8988T (cell line): ENCODE data around the gene DTL.

Experiments
- DNase-seq: peaks from one replicate; pipeline ENCODE4 v3.0.0; 2011

DTL gene

DNA sequence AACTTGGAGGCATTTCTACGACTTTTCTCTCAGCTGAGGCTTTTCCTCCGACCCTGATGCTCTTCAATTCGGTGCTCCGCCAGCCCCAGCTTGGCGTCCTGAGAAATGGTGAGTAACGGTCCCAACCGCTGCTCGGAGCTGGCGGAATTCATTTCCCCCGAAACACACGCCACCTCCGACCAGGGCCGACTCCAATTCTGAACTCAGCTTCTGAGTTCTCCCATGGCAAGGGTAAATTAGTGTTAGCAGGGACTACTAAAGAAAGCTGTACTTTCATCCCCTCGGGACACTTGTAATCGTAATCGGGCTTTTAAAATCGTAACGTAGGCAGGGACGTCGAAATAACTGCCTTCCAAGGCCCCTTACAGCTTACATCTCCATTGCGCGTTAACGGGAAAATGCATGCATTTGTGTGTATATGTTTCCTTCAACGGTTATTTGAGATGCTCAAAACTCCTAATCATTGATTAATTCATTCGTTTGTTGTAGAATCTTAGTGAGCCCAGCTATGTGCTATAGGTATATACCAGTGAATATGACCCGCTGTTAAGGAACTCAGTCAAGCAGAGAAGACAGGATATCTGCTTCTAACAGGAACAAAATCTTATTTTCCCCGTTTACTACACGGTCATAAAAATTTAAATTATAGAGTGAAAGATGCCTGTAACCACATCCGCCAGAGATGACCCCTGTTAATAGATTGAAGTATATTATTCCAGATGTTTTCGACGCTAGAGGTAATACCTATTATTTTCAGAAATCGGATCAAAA, 472 bp downstream of the DTL start:
- no peak for DNase-seq

DNA sequence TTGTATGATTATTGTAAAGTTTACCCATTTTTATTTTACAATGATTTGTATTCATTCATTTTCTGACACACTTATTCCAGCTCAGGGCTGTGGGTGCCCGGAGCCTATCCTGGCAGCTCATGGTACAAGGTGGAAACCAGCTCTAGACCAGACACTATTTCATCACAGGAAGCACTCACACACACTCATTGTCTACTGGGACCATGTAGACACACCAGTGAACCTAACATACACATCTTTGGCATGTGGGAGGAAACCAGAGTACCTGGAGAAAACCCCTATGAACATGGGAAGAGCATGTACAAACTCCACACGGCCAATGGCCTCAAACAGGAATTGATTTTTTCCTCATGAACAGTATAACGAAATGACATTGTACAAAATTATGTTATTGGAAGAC, 2.4 kb downstream of the DTL start:
- no peak for DNase-seq

DNA sequence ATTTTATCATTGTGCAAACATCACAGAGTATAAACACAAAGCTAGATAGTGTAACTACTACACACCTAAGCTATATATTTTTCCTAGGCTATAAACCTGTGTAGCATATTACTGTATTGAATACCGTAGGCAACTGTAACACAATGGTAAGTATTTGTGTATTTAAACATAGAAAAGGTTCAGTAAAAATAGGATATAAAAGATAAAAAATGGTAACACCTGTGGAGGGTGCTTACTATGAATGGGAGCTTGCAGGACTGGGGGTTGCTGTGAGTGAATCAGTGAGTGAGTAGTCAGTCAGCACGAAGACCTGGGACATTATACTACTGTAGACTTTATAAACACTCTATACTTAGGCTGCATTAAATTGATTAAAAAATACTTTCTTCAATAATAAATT, 4.1 kb downstream of the DTL start:
- DNase-seq, result no peak

DNA sequence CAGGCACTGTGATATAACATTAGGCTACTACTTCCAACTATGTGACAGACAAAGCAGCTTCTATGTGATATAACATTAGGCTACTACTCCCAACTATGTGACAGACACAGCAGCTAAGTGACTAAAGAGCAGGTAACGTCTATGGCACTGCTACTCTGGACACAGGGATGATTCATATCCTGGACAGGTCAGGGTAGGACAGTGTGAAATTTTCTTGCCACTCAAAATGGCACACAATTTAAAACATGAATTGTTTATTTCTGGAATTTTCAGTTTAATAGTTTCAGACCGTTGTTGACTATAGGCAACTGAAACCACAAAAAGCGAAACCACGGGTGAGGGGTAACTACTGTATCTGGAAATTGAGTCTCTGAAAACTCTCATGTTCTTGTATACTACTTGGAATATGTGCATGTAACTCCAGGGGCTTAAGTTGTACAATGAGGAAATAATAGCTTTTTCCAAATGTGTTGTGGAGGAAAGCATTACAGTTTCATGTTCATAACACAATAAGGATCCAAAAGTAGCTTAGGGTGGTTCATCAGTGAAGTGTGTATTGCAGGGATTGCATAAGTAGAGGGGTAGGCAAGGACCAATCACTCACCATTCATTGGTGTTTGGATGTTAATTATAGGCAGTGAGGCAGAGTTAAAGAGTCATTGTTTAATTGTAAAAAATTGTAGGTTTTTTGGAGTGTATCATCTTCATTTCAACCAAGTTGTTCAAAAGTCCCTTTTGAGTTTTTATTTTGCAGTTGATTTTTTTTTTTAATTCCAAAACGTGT, 5.3 kb downstream of the DTL start:
- DNase-seq, result no peak

DNA sequence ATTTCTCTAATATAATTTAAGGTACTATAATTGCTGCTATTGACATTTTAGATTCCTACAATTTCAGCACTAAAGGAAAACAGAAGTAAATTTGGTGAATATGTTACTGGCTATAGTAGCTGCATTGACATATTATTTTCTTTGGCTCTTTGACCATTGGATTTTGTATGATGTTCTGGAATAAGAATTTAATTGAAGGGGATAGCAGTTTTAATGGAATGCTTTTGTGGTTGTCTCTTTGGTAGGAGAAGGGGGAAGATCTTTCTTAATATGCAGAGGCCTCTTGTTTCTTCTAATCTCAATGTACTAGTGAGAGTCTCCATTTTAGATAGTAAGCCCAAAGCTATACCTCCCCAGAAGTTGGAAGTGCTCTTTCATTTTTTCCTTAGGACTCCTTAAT, 6.9 kb downstream of the DTL start:
- DNase-seq, result no peak

DNA sequence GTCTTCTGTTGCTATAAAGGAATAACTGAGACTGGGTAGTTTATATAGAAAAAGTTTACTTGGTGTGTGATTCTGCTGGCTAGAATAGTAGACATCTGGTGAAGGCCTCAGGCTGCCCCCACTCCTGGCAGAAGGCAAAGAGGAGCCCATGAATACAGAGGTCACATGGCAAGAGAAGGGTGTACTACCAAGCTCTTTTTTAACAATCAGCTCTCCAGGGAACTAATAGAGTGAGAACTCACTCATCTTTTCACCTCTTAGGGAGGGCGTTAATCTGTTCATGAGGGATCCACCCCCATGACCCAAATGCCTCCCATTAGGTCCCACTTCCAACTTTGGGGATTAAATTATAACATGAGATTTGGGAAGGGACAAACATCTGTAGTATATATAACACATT, 9.3 kb downstream of the DTL start:
- no peak for DNase-seq

DNA sequence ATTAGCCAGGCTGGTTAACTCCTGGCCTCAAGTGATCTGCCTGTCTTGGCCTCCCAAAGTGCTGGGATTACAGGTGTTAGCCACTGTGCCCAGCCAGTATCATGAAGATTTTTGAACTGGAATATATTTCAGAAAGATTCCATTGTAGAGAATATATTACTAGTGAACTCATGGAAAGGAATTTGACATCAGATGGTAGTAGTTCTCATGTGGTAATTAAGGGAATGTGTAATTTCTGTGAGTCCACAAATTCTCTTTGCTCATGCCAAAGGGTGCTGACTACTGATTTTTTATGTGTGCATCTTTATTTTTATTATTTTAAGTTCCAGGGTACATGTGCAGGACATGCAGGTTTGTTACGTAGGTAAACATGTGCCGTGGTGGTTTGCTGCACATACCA, 10.4 kb downstream of the DTL start:
- no peak for DNase-seq

DNA sequence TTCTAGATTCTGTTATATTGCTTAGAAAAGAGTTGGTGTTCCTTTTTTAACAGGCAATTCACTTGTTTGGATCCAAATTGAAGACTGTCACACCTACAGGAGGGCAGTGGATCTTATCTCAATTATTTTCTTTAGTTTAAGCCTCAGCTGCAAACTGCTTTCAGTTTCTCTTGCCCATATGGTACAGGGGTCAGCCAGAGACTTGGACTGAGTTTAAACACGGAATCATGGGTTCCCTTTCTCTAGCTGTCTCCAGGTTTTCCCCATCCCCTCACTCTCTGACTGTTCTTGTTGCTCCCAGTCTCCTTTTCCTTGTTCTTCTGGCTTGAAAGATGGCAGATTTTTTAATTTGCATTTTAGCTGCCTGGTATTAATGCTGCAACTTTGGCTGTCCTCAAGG, 18.4 kb downstream of the DTL start:
- no peak for DNase-seq

DNA sequence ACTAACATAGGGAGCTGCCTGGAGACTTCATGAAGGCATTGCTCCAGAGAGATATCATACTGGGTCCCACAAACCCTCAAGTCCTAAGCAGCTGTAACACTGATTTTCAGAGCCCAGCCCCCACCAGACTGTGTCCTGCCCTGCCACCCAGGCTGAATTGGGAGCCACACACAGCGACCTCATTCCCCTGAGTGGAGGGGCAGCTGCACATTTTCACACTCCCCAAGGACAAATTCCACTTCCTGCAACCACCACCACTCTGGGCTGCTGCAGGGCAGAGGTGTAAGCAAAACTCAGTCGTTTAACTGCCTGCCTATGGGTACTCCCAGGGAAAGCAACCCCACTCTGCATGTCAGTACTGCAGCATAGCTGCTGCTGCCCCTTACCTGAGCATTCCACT, 19.8 kb downstream of the DTL start:
- no peak for DNase-seq

DNA sequence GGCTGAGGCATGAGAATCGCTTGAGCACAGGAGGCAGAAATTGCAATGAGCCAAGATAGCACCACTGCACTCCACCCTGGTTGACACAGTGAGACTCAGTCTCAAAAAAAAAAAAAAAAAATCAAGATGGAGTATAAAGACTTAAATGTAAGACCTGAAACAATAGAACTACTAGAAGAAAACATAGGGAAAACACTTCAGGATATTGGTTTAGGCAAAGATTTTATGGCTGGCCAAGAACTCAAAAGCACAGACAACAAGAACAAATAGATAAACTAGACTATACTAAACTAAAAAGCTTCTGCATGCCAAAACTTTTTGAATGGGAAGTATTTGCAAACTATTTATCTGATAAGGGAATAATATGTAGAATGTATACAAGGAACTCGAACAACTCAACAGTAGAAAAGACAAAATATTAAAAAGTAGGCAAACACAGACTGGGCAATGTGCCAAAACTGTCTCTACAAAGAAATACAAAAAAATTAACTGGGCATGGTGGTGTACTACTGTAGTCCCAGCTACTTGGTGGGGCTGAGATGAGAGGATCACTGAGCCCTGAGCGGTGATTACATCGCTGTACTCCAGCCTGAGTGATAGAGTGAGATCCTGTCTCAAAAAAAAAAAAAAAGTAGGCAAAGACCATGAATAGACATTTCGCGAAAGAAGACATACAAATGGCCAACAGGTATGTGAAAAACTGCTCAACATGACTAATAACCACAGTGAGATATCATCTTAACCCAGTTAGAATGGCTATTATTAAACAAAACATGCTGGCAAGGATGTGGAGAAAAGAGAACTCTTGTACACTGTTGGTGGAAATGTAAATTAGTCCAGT, 25.3 kb downstream of the DTL start:
- no peak for DNase-seq

DNA sequence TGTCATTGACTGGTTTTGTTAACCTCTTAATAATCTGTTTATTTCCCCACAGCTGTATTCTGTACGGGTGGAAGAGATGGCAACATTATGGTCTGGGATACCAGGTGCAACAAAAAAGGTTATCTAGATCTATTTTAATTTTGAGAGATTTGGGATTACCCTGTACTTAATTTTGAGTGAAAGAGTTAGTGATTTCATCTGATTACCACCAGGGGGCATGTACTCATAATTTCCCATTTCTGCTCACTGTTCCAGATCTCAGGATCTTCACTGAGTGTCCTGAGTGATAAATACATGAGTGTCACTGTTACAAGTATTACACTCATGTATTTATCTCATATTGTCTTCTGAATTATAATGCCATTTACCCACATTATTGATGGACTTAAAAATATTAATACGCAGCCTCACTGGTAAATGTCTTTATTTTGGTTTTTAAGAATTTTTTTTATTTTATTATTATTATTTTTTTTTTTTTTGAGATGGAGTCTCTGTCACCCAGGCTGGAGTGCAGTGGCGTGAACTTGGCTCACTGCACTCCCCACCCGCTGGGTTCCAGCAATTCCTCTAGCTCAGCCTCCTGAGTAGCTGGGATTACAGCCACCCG, 27.4 kb downstream of the DTL start:
- no peak for DNase-seq

DNA sequence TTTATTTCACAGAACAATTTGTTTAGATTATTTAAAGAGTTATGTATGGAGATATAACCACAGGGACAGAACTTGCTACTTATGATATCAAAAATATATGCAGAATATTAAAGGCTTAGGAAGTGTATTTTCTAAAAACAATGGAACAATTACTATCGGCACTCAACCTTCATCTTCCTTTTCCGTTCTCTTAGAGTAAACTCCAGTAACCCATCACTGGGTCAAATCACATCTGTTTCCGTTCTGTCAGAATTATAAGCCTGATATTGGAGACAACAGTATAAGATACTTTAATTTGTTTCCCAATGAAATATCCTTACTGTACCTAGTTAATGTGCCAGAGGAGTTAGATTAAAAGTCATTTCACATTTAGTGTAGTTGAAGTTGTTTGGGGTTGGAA, 32.2 kb downstream of the DTL start:
- no peak for DNase-seq

DNA sequence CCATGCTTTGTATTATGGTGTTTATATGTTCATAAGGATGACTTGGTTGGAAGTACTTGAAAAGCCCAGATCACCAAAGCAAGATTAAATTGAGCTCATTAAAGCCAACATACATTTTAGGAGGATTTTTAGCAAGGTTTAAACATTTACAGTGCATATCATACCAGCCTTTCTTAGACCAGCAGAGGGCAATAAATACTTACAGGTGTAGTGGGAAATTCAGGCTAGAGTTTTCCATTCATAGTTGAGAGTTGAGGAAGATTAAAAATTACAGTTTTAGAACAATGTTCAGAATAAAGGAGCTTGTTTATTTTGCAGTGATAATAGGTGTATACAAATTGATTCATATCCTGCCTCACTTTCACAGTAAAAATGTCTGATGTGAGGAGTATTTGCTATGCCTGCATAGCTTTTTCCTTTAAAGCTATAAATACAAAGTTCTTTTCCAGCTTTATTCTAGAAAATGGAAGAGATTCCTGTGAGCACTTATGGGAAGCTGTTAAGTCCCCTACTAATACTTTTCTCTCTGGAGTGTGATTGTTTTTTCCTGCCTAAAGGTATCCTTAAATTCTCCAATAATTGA, 35.3 kb downstream of the DTL start:
- no peak for DNase-seq

DNA sequence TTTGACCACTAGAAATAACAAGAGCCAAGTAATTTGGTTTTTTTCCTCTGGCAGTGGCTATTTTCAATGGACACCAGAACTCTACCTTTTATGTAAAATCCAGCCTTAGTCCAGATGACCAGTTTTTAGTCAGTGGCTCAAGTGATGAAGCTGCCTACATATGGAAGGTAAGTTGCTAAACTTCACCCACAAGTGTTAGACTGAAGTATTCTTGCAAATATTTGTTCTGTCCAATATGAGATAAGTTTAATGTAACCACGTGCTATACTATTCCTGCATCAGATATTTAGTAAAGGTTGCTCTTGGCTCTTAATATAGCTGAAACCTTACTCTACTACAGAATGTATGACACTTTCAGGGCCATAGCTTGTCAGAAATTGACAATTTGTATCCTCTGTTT, 36.5 kb downstream of the DTL start:
- no peak for DNase-seq

DNA sequence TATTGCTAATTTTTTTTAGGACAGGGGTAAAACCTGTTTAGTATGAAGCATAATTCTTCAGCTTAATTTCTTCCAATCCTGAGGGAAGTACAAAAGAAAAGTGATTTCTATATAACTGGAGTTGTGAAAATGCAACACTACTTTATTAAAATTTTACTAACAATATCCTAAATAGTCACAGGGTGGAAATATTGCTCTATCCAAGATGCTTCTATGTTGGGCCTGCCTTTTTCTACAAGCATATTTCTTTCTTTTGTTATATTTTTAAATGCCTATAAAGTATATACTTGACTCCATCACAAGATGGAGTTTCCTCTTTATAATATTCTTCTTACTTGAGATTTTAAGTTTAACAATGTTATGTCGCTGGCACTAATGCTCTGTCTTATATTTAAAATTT, 37.9 kb downstream of the DTL start:
- DNase-seq, result no peak

DNA sequence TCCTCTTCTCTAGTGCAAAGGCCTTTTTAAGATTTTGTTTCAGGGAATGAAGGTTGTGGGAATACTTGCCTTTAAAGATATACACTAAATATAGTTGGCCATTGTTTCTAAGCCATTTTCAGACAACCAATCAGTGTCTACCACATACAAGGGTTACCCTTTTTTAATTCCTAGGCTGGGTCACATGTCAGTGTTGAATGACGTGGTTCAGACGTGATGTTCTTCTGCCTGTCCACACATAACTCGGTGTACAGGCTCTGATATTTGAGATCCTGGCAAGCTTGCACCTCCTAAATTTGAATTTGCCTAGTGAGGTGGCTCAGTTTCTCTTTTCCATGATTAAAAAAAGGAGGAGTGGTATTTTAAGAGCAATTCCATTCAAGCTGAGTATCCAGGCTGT, 38.8 kb downstream of the DTL start:
- no peak for DNase-seq

DNA sequence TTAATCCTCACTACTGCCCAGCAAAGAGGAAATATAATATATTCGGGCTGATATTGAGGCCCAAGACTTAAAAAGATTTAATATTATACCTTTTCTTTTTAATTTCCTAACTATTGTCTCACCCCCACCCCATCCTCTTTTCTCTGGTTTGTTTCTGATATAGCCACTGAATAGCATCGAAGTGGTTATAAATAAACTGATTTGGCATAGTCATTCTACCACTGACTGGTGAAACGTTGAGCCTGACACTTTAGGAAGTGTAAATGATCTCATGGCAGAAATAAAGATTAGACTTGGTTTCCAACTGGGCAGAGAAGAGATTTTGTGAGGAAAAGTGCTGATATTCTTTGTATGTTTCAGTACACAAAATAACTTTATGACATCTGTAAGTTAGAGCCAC, 39.3 kb downstream of the DTL start:
- DNase-seq, result no peak

DNA sequence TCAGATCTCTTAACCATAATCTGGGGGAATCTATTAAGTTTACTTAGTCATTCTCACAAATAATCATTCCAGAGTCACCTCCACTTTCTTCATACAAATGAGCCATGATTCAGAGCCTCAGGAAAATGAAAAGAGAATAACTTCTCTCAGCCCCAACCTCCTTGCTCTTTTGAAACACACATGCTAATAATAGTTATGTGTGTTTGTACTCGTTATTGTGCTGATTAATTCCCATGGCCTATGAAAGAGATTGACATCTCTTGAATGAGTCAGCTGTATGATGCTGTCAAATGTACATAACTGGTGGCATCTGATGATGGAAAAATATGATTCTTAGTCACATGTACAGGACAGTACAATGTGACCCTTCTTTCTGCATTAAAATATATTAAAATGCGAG, 41.5 kb downstream of the DTL start:
- DNase-seq, result no peak

DNA sequence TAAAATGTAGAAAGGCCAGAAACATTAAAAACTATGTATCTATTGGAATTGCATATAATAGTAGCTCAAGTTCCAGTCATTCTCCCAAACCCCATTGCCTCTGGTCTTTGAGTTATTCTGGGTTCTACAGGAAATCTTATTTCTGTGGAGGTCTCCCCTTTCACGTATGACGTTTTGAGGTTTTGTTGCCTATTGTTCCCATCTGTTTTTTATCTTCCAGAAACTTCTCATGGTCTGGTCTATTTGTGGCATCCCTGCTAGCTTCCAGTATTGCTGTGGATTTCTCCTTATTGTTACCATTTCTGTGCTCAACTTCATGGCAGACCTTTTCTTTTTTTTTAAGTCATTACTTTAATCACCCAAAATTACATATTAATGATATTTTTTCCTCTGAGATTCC, 43.3 kb downstream of the DTL start:
- DNase-seq, result no peak

DNA sequence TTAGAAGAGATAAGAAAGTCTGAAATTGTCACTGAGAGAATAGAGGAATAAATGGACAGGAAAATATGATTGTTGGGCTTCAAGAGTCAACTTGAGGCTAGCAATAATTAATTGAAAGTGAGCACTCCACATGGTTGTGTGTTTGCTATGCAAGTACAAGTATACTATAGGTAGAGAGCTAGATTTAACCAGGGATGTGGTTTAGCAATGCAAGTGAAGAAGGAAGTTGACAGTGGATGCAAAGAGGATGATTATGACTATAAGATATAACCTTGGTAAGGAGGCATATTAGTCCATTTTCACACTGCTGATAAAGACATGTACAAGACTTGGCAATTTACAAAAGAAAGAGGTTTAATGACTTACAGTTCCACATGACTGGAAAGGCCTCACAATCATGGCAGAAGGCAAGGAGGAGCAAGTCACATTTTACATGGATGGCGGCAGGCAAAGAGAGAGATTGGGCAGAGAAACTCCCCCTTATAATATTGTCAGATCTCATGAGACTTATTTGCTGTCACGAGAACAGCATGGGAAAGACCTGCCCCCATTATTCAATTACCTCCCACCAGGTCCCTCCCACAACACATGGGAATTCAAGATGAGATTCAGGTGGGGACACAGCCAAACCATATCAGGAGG, 47.3 kb downstream of the DTL start:
- DNase-seq, result no peak

DNA sequence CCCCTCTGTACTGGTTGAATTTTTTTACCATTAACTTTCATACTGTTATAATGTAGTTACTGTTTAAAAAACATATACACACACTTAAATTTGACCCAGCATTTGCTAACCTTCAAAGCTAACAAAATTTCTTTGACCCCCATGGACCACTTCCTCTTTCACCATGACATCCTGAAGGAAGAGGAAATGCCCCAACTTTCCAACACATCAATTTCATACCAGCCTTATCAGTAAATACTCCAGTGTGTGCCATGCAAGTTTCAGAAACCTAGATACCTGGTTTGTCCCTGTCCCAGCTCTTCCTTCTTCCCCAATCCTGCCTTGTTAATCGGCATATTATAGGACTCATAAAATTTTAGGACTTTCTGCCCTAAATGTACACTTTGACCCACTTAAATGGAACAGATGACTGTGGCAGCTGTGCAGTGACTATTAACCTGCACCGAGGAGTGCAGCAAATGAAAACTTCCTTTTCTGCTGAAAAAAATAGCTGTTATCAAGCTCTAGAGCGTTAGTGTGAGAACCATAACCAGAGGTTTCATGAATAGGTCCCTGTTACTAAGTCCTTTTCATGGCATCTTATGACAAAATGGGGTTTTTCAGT, 54.1 kb downstream of the DTL start:
- DNase-seq, result no peak
